Occipital lobe (tissue), 2 donors: ENCODE data around the gene MCEE. TPM values are rescaled to one million over a fixed set of nuclear protein-coding genes. Genes with fewer than 3 reads are reported as not detected.
"Not testable (repeated sequence)": the region's sequence is repeated elsewhere in the genome, so short reads cannot be mapped to it uniquely, and the experiment has no call there.

Experiments
- DNase-seq: peaks from one replicate; lab custom pipeline; 2025; lab: John Stamatoyannopoulos, UW
- total RNA-seq: library from RNA; depleted of rRNA; stranded (reverse); fragments of >200 nt; gene quantifications from one replicate; pipeline ENCODE4 v1.2.3, GENCODE V29; 2014

The MCEE gene
- total RNA-seq, 1 donor from 2014 or later = 10.3 TPM

DNA sequence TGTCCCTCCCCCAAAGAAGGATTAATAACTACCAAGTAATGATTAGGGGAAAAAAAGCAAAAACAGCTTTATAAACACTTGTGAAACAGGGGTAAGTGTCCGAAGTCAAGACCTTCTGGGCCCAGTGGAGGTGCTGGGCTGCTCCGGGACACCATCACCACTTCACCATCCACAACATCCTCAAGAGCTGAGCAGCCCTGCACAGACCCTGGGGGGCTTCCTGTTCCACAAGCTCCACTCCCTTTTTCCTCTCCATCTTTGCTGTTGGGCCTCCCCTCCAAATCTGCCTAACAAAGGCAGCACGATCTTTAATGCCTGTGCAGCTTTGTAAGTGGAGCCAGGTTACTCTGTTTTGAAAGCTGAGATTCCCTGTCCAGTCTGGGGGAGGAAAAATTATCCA is 46.7 kb downstream of the MCEE start:
- DNase-seq = not testable (repeated sequence)

DNA sequence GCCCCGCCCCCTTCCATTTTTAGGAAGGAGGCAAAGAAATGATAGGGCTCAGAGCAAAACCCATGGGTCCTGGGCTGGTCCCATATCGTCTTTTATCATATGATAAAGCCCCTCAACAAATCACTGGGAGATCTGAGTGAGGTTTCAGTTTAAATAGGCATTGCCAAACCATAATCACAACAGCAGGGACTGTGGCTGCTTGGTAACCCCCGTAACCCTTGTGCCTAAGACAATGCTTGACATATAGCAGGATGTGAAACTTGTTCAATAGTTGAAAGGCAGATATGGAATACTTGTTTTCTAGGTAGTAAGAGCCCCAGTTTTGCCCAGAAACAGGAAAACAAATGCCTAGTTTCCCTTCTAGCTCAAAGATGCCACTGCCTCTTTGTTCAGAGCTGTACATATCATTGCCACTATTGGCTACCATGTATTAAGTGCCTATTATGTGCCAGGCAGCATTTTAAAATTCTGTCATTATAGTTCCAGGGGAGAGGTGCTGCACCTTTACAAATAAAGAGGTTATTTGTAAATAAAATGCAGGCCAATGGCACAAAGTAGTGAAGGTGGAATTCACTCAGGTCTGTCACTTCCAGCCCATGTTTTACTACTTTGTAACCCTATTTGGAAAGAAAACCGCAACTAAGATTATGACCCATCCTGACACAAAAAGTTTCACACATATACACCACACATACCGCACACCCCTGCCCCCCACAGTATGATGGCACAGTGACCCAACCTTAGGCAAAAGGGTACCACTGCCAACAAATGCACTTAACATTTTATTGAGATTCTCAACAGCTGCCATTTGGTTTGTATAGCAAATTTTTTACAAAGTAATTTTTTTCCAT is 47.4 kb downstream of the MCEE start:
- no peak for DNase-seq

DNA sequence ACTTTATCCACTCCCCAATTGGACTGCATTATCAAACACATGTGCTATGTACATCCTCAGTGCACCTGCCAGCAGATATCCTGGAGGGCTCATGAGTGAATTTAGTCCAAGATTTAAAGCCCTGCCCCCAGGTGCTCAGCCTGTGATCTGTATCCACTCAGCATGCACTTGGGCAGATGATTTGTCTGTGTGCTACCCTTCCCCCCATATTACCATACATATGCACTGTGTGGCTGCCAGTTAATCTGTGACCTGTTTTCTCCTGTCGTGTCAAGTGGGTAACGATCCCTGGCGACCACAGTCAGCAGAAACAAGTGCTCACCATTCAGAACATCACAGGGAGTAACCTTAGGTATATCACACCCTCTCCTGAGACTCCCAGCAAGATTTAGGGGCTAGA is 51.4 kb downstream of the MCEE start:
- no peak for DNase-seq

DNA sequence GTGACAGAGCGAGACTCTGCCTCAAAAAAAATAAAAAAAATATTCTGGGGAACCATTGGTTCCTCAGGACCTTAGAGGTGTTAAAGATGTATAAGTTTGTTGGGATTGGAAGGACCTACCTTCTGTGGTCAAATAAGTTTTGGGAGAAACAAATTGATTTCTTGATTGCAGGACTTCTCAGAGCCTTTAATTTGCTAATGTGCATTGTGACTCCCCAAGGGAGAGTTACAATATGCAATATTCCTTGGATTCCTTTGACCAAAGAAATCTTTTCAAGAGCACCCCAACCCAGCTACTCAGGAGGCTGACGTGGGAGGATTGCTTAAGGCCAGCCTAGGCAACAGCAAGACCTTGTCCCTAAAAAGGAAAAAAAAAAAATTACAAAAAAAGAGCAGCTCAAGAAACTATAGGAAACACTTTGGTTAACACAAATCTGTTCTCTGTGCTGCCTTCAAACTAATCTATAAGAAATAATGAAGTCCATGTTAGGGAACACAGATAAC is 55.1 kb downstream of the MCEE start:
- DNase-seq = no peak

DNA sequence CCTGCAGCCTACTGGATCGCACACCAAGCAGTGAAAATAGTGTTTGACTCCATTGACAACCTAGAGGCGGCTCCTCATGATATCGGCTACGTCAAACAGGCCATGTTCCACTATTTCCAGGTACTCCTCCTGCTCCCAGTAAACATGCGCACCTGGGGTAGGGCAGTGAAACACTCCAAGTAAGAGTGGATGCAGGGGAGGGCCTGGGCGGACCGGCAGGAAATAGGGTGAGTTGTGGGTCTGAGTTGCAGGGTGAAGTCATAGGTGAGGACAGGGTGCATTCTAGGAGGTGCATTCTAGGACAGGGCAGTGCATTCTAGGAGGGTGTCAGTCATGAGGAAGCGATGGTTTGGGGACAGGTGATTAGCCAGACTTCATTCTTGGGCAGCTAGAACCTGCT is 56.6 kb downstream of the MCEE start:
- DNase-seq = no peak

DNA sequence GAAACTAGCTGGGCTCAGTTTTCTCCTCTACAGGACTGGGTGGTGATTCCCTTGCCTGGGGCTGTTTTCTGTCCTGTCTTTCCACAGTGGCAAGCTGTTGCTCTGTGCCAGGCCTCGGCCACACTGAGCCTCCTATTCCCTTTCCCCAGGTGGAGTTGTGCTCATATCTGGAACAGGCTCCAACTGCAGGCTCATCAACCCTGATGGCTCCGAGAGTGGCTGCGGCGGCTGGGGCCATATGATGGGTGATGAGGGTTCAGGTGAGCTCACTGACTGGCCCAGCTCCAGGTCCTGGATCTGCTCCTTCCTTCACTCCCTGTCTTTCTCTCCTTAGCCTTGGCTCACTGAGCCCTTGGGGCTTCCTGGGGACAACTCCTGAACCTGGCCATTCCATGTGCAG is 57.5 kb downstream of the MCEE start:
- DNase-seq = no peak

DNA sequence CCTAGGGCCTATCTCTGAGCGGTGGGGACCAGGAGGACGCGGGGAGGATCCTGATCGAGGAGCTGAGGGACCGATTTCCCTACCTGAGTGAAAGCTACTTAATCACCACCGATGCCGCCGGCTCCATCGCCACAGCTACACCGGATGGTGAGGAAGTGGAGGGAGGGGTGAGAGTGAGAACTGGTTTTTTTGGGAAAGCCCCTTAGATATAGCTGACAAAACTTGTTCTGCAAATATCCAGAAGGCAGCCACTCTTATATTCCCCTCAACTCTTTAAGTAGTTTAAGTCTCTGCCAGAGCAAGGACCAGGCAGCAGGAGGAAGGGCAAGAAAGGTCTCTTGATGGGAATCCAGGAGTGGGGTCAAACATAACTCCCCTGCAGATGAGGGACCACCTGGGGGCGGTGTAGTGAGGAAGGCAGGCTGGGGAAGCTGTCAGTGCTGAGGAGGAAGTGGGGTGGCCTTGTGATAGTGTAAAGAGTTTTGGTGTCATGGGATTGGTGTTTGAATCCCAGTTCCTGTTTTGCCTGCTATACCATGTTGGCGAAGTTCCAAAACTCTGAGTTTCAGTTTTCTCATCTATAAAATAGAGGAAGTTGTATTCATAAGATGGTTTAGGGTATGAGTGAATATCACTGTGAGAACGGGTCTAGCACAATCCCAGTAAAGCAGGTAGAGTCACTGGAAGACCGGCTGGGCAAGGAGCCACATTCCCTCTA is 58.2 kb downstream of the MCEE start:
- no peak for DNase-seq

DNA sequence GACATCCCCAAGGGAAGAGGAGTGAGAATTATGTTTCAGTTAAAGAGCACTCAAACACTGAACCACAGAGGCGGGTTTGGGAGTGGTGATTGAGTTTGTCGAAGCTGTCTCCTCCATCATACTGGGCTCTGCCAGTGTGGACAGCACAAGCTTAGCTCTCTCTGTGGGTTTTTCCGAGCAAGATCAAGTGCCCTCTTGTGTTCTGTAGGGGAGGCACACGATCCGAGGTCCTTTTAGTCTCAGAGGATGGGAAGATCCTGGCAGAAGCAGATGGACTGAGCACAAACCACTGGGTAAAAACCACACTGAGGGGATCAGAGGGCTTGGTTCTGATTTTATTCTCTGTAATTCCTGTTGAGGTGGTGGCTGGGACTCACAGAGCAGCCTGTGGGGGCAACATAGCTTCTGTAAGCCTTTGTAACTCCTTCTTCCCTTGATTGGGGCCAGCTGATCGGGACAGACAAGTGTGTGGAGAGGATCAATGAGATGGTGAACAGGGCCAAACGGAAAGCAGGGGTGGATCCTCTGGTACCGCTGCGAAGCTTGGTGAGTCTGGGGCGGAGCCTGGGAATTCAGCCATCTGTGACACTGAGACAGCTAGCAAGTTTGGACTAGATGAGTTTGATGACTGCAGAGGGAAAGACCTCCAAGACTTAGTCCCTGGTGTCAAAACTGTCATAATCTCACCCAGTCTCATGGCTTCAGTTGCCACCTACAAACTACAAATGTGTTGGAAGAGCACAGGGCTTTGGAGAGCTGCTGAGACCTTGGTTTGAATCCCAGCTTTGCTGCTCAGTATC is 59.5 kb downstream of the MCEE start:
- no peak for DNase-seq

DNA sequence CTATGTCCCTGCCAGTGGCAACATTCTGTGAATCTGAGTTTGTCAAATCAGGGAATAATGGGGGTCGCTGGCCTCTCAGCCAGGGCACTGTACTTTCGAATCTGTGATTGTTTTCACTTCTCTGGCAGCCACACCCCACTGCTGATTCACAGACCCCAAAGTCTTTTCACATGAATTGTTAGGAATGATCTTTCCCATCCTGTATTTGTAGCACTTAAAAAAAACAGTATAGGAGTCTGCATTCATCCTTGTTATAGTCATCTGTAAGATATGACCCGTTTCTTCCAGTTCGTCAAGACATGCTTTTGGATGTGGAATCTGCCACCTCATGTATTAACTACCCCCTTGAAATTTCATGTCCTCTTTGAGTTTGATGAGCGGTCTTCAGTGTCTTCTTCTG is 60.7 kb downstream of the MCEE start:
- no peak for DNase-seq

DNA sequence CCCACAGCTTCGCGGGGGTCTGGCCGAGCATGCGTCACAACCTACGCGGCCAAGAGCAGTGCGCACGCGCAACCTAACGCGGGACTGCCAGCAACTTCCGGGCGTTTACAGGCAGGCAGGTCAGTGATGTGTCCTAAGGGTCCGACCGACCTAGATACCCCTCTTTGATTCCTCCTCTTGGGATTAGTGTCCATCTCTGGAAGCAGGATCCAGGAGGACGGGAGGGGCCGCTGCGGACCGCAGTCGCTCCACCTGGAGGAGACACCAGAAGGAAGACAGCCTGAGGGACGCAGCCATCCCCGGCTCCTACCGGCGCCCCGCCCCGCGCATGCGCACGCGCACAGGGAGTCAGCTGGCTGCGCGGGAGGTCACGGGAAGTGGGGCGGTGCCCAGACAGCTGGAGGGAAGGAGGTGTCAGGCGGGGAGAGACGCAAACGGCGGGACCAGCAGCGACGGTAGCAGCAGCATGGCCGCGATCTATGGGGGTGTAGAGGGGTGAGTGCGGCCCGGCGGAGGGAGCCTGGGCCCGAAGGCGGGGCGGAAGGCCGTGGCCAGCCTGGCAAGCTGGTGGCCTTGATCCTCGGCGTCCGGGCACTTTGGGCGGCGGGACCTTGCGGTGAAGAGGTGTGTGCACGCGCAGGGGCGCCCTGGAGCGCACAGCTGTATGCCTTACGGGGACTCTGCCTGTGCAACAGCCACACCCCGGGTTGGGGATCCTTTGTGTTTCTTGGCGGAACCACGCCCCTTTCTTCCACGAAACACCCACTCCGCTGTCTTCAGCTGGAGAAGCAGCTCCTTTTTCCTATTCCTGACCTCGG is 61.6 kb downstream of the MCEE start, which contains the start of gene NAGK:
Gene NAGK, plus strand, starts transcription at position 431 of the 818 bp plus-strand sequence. Its CDS starts 36 bp downstream, at position 467.
- peak; percentile 97 for DNase-seq

DNA sequence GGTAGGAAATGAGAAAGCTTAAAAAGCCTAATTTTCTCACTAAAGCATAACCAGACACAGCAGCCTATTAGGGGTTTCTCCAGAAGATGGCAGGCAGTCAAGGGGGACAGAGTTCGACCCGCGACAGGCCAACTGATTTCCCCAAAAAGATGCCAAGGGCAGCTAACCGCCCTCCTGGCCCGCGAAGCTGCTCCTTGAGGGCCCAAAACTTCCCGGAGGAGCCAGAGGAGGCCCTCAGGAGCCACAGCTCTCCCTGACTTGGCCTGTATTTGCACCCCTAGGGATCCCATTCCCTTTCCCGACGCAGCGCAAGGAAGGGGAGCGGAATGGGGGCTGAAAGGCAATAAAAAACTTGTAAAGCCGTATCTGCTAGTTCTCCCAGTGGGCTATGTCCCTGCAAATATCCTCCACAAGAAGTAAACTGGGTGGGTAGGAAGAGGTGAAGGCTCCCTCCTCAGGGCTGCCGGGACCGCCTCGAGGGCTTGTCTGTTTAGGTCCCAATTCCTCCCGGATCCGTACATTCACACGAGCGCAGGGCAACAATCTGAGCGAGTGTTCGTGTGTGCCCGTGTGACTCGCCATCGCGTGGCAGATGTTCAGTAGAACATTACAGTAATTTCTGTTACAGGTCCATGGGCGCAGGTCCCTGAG is 62.3 kb downstream of the MCEE start:
- no peak for DNase-seq

DNA sequence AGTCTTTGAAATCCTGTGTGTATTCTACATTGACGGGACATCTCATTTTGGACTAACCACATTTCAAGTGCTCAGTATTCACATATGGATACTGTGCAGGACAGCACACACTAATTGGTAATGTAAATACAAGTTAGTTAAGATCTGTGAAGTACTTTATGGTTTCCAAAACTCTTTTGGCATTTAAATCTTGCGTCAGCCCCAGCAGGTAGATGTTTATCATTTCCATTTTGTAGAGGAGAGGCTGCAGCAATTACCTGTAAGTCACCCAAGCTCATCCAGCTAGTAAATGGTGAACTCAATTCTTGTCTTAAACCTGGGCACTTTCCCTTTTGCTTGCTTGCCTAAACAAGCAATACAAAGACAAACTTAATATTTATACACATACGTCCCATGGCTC is 63.2 kb downstream of the MCEE start:
- DNase-seq = no peak

DNA sequence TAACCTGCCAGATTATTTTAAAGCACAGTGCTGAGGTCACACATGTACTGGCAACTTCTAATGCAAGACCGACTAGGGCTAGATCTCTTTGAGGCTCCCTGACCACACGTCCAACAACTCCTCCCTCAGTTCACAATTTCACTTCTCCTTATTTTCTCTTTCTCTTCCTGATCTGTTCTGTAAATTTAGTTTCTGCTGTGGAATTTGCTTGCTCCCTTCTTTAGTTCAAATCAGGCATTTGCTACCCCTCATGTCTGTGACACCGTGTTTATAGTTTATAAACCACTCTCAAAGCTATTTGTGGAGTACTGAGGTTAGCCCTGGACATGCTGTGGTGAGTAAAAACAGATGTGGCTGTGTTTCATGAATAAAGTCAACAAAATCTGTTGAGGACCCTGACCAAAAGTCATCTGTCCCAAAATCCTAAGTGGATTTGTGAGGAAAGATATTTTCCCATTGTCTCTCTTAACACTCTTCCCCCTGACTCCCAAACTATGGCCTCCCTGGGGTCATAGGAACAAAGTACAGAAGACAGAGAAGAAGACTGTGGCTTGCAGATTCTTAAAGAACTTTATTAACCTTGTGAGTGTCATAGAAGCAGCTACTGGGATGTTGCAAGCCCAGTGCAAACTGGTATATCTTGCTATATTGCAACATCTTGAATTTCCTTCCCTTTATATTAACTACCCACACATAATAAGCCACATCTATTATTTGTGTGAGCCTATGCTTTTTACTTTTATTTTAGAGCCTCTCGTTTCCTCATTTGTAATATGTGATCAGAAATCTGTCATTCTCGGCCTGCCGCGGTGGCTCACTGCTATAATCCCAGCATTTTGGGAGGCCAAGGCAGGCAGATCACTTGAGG is 65.0 kb downstream of the MCEE start:
- no peak for DNase-seq

DNA sequence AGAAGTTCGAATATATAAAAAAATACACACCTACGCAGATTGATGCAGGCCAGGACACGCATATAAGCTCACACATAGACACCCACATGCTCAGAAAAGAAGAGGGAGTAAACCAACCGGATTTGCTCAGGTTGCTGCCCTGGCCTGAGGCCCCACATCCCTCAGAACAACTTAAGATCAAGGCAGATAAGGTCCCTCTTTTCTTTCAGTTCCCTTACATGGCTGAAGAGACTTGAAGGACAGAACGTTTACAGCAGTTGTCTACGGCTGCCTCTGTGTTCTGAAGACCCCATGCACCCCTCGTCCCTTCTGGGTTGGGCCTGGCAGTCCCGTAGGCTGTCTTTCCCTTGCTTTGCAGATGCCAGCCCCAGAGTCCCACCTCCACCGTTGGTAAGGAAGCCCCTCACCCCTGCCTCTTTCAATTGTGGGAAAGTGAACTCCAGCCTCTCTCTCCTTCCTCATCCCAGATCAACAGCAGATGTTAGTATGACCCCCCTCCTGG is 65.9 kb downstream of the MCEE start:
- DNase-seq = no peak

DNA sequence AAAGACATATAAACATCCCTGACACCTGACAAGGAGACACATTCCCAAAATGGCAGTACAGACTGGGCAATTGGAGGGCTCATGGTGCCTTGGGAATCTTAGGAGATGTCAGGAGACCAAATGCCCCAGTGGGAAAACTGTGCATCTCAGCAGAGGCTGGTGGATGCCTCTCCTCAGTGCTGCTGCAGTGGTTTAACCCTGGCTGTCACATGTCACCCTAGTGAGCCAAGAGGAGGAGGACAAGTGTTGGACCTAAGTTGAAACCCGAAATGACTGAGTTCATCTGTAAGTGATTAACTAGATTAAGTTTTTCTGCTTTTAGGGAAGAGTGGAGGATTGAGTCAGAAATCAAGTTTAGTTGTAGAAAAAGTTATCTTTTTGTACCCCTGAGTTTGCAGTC is 66.8 kb downstream of the MCEE start:
- DNase-seq = no peak

DNA sequence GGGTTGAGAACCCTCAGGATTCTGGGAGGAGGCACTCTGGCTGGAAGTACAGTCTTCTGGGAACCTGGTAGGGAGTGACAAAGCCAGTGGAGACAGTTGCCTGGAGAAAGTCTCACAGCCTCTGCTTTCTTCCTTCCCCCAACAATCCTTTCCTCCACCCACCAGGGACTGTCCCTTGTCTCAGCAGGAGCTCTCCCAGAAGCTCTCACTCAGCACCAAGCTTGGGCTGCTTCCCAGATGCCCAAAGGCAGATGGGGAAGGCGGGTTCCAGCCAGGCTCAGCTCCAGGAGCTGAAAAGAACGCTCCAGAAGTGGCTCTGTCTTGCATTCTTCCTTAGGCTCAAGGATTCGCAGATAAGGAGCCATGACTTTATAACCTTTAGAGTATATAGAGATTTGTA is 69.2 kb downstream of the MCEE start:
- peak; percentile 50 for DNase-seq

DNA sequence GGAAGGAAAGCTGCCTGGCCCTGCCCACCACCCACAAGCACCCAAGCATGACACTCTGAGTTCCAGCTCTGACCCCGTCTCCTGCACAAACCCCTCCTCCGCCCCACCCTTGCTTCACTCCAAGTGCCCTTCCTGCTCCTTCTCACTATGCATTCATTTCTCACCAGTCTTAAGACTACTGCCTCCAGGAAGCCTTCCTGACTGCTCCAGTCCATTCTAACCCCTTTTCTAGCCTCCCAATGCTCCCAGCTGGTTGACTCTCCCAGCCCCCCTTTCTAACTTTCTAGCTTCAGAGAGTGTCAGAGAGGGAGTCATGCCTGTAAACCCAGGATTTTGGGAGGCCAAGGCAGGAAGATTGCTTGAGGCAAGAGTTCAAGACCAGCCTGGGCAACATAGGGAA is 69.8 kb downstream of the MCEE start:
- DNase-seq = no peak
